Activated naive CD8-positive, alpha-beta T cell treated with anti-CD3 and anti-CD28 coated beads for 36 hours (primary cell): ENCODE measurements around the gene VSX2. TPM values are rescaled to one million over a fixed set of nuclear protein-coding genes. Genes with fewer than 3 reads are reported as not detected.

Experiments used
- DNase-seq: peaks from one replicate; pipeline ENCODE4 v3.0.0; 2021
- H3K27ac Mint-ChIP-seq: one replicate; pipeline ENCODE4 v1.8.0; 2022; ENCODE audit warnings: mild to moderate bottlenecking, moderate library complexity, mixed read lengths
- H3K27me3 Mint-ChIP-seq: one replicate; pipeline ENCODE4 v1.8.0; 2022; ENCODE audit warnings: mild to moderate bottlenecking, mixed read lengths
- H3K36me3 Mint-ChIP-seq: one replicate; pipeline ENCODE4 v1.8.0; 2021; ENCODE audit warnings: mild to moderate bottlenecking, mixed read lengths
- H3K4me1 Mint-ChIP-seq: one replicate; pipeline ENCODE4 v1.8.0; 2021; ENCODE audit warnings: mixed read lengths
- H3K4me3 Mint-ChIP-seq: one replicate; pipeline ENCODE4 v1.8.0; 2022; ENCODE audit warnings: mild to moderate bottlenecking, moderate library complexity, mixed read lengths
- H3K9me3 Mint-ChIP-seq: one replicate; pipeline ENCODE4 v1.8.0; 2022; ENCODE audit warnings: mixed read lengths
- total RNA-seq, 2 experiments: library from RNA; stranded (reverse); gene quantifications; one replicate each; pipeline ENCODE4 v1.2.3, GENCODE V29; 2021

Gene VSX2
- not detected for total RNA-seq

DNA sequence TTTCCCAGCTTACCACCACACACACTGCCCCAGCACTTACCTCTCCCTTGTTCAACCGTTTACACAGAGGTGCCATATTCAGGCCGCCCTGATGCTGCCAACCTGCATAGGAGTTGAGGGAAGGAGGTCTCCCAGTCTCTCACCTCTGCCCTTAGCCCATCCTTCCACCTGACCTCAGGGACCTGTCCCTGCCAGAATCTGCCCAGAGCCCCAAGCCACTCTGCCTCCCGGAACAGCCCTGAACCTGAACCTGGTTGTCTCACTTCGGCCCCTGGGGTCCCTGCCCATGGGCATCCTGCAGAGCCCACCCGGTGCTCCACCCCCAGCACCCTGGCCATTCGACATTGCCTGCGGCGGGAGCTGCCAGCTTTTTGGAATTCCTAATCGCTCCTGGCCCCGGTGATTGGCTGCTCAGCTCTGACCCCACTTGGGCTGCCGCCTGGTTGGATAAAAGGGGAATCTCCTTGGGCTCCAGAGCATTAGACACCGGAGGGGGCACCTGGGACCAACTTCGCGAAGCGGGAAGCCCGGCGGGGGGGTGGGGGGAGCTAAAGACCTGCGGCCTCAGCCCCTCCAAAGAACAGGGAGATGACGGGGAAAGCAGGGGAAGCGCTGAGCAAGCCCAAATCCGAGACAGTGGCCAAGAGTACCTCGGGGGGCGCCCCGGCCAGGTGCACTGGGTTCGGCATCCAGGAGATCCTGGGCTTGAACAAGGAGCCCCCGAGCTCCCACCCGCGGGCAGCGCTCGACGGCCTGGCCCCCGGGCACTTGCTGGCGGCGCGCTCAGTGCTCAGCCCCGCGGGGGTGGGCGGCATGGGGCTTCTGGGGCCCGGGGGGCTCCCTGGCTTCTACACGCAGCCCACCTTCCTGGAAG is at the start of gene VSX2:
Gene VSX2 (plus strand): TSS at position 476 of the 874 bp plus-strand sequence. CDS start 113 bp downstream, at position 589.
- Mint-ChIP-seq H3K36me3 (no peaks in the 10 kb centered on the region), H3K9me3 (no peaks in the 10 kb centered on the region), H3K27ac (no peak within 1 kb of the TSS), H3K4me1 (peaks cover 9% of the 10 kb centered on the region), H3K27me3 (peaks cover 77% of the 10 kb centered on the region), H3K4me3 (peak within 1 kb of the TSS; percentile 26)
- DNase-seq: no peak

DNA sequence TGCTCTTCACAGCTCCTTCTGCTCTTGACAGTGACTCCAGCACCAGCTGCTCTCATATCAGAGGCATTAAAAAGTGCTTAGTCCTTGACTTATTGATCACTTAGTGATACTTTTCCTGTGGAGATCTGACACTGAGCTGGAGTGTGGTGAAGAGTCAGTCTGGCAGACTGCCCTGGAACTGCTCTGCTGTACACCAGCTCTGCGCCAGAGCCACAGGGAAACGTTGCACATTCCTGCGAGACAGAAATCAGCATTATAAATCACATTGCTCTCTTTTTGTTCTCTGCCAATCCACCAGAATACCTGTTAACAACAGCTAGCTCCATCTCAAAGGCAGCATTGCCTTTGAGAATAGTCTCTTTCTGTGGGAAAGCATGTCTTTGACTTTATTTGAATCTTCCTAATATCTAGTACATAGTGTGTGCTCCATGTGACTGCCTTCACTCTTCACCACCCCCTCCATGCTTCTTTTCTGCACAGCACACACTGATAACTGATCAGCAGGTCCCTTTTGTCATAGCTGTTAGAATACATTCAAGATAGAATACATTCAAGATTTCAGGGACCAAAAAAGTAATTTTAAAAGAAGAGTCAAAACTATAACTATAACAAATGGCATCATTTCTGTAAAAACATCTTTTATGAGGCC is 48.2 kb upstream of the VSX2 start:
- Mint-ChIP-seq H3K4me3 (no peak overlapping the region), H3K9me3 (no peaks in the 10 kb centered on the region), H3K36me3 (peaks cover 2% of the 10 kb centered on the region), H3K27ac (no peak overlapping the region), H3K27me3 (no peaks in the 10 kb centered on the region), H3K4me1 (no peaks in the 10 kb centered on the region)
- no peak for DNase-seq

DNA sequence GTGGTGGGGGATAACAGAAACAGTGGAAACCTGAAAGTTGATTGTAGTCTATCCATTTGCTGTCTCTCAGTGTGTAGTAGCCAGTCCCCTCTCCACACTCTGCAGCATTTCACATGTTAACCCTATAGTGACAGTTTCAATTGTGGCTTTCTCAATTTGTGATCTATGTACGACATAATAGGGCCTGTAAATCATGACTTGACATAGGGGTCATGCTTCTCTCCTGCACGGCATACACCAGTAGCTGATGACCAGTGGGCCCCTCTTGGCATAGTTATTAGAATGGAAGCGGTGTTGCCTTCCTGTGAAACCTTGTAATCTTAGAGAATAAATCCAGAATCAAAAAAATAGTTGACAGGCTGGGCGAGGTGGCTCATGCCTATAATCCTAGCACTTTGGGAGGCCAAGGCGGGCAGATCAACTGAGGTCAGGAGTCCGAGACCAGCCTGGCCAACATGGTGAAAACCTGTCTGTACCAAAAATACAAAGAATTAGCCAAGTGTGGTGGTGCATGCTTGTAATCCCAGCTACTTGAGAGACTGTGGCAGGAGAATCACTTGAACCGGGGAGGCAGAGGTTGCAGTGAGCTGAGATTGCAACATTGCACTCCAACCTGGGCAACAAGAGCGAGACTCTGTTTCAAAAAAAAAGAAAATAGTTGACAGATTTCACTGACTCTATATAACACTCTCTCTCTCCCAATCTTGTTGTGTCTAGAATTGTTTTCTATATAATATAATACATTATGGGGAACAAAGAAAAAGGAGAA is 44.6 kb upstream of the VSX2 start:
- H3K9me3 Mint-ChIP-seq: no peaks in the 10 kb centered on the region
- H3K4me1 Mint-ChIP-seq: peaks cover 4% of the 10 kb centered on the region
- H3K4me3 Mint-ChIP-seq: no peak overlapping the region
- H3K27ac Mint-ChIP-seq: no peak overlapping the region
- DNase-seq: no peak
- H3K27me3 Mint-ChIP-seq: no peaks in the 10 kb centered on the region
- H3K36me3 Mint-ChIP-seq: peaks cover 5% of the 10 kb centered on the region

DNA sequence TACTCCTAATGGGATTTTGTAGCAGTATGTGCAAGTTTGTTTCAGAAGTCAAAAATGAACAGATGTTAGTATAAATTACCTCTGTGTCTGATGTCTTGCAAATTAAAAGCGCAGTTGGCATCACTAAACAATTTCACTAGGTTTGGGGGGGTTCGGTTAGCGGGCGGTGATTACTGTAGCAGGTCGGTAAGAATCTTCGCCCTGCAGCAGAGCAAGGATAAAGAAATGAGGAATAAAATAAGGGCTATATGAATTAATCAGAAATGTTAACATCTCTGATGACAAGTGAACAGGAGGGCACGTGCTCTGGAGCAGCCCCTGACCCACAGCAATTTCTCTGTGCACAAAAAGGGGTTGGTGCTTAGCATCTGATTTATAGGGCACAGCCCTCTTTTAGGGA is 43.6 kb upstream of the VSX2 start:
- no peaks in the 10 kb centered on the region for H3K27me3 Mint-ChIP-seq
- no peak for DNase-seq
- H3K4me3 Mint-ChIP-seq: no peak overlapping the region
- H3K36me3 Mint-ChIP-seq: peaks cover 5% of the 10 kb centered on the region
- H3K4me1 Mint-ChIP-seq: peaks cover 4% of the 10 kb centered on the region
- no peaks in the 10 kb centered on the region for H3K9me3 Mint-ChIP-seq
- no peak overlapping the region for H3K27ac Mint-ChIP-seq

DNA sequence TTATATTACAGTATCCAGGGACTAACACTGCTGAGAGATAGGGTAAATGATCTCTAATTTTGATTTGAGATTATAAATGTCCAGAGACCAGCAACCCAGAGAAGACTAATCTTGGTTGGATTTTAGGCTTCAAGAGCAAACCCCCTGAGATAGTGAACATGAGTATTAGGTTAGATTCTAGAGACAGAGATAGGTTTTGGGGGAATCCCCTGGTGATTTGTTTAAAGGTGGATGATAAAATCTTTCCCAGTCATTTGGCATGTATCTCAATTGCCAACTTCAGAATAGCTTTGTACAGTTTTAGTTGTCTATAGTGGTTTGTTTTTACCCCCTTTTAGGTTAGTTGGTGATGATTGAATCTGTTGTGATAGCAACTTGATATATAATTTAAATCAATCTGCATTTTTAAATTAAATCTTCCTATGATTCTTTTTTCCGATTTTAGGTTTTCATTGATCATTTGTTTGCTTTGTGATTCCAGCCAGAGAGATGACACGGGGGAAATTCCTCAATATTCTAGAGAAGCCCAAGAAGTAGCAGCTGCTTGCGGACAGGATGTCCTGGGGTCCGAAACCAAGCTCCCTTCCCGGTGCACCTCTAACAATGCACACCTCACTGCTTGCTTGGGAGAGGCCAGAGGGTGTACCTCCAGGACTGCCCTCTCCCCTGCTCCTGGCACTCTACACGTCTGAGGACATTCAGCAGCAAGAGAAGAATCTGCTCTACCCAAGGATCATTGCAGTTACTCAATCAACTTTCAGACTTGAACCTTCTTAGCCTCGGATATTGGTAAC is 40.6 kb upstream of the VSX2 start:
- no peaks in the 10 kb centered on the region for H3K27me3 Mint-ChIP-seq
- peaks cover 4% of the 10 kb centered on the region for H3K4me1 Mint-ChIP-seq
- H3K27ac Mint-ChIP-seq: no peak overlapping the region

DNA sequence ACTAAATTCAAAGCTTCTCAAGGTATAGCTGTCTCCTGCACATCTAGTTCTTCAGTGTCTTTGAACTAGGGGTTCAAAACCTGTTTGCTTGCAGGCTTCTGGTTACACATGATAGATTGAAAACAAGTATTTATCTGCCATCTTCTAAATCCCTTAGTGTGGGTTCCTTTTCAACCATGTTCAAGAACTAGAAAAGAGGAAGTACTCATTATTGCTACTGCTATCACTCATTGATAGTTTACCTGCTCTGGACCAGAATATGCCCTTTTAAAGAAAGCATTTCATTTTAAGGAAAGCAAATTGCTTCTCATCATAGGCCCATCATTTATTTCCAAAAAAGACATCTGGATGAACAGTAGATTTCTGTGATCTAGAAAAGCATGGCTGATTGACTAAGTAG is 37.1 kb upstream of the VSX2 start:
- H3K4me3 Mint-ChIP-seq: no peak overlapping the region
- no peak for DNase-seq
- no peak overlapping the region for H3K27ac Mint-ChIP-seq
- no peaks in the 10 kb centered on the region for H3K9me3 Mint-ChIP-seq
- peaks cover 3% of the 10 kb centered on the region for H3K36me3 Mint-ChIP-seq
- H3K27me3 Mint-ChIP-seq: no peaks in the 10 kb centered on the region
- H3K4me1 Mint-ChIP-seq: peaks cover 4% of the 10 kb centered on the region

More for the DNA sequence above, 40.6 kb upstream of the VSX2 start:
- DNase-seq: no peak
- no peaks in the 10 kb centered on the region for H3K9me3 Mint-ChIP-seq
- H3K4me3 Mint-ChIP-seq: no peak overlapping the region
- H3K36me3 Mint-ChIP-seq: peaks cover 3% of the 10 kb centered on the region

DNA sequence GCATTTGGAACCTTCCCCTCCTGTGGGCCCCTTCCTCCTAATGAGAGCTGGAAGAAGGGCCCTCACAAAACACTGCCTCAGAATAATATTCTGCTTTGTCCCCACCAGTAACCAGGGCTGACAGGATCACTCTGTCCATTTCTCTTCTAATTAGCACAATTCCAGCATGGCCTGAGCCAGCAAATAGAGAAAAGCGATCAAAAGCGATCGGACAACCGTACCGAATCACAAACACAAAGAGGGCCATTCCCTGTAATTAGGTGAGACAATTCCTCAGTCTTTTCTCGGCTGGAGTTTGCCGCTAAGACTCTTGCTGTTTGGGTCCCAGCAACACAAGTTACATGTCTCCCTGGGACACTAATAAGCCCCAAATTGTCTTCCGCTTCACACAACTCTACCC is 35.6 kb upstream of the VSX2 start:
- Mint-ChIP-seq H3K27me3 (no peaks in the 10 kb centered on the region), H3K27ac (no peak overlapping the region), H3K4me1 (no peaks in the 10 kb centered on the region), H3K9me3 (no peaks in the 10 kb centered on the region), H3K4me3 (no peak overlapping the region), H3K36me3 (peaks cover 3% of the 10 kb centered on the region)
- no peak for DNase-seq

DNA sequence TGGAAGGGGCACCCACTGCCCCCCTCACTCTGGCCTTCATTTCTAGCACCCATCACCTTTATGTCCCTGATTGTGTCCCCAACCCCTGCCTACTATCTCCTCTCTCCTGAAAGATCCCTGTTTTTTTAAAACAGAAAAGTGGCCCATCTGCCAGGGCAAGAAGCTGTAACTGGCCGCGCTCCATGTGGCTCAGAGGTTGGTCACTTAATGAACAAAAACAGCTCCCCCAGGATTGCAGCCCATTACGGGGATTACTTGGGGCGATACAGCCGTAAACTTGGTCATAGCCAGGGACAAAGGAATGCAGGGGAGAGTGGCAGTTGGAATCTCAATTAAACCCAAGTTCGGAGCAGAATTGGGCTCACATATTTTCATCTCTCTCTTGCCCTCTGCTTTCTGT is 34.8 kb upstream of the VSX2 start:
- Mint-ChIP-seq H3K27me3 (no peaks in the 10 kb centered on the region), H3K36me3 (no peaks in the 10 kb centered on the region), H3K4me1 (no peaks in the 10 kb centered on the region), H3K4me3 (no peak overlapping the region), H3K9me3 (no peaks in the 10 kb centered on the region), H3K27ac (no peak overlapping the region)
- DNase-seq: no peak

DNA sequence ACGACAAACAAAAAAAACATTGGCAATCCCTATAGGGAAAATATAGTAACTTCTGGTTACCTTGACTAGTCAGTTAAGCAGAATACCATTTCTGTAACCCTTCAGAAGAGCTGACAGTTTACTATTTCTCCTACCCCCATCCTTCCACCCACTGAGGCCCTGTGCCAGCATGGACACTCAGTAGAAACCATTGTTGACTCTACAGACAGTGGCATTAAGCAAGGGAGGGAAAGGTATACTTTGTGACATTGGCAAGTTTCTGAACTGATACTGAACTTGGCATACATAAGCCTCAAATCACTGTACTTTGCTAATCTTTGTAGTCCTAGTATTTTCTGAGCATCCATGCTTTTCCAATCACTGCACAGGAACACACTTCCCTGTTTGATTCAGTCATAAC is 33.4 kb upstream of the VSX2 start:
- Mint-ChIP-seq H3K36me3 (no peaks in the 10 kb centered on the region), H3K4me1 (no peaks in the 10 kb centered on the region), H3K27ac (no peak overlapping the region), H3K27me3 (no peaks in the 10 kb centered on the region), H3K4me3 (no peak overlapping the region), H3K9me3 (no peaks in the 10 kb centered on the region)
- no peak for DNase-seq

DNA sequence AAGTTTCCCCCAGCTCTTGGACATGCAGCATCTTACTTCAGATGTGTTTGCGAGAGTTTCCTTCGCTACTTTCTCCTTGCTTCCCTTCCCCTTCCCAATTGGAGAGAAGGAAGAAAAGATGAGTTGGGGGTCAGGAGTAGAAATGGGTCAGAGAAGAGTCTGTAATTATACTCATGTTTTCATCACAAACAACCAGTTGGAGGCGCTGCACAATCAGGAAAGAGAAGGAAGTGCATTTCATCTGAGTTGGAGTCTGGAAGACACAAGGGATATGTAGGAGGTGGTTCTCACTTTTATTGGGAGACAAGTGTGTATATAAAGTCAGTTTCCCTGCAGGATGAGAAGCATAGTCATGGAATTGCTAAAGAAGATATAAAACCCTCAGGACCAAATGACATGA is 31.3 kb upstream of the VSX2 start:
- Mint-ChIP-seq H3K4me1 (no peaks in the 10 kb centered on the region), H3K9me3 (no peaks in the 10 kb centered on the region), H3K27me3 (no peaks in the 10 kb centered on the region), H3K27ac (no peak overlapping the region), H3K36me3 (no peaks in the 10 kb centered on the region), H3K4me3 (no peak overlapping the region)
- no peak for DNase-seq

DNA sequence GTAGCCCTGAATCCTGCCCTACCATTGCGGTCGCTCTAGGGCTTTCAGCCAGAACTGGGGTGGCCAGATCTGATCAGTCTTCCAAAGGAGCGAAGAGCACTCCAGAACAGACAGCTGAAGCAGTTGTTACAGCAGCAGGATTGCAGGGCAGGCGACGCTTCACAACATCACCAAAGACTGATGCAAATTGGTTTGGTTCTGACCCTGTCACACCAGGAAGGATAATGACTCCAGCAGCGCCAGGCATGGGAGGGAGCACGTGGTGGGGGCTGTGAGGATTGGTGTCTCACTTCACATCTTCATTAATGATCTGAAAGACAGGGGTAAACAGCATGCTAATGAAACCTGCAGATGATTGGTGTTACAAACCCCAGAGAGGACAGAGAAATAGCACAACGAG is 30.6 kb upstream of the VSX2 start:
- no peaks in the 10 kb centered on the region for H3K36me3 Mint-ChIP-seq

DNA sequence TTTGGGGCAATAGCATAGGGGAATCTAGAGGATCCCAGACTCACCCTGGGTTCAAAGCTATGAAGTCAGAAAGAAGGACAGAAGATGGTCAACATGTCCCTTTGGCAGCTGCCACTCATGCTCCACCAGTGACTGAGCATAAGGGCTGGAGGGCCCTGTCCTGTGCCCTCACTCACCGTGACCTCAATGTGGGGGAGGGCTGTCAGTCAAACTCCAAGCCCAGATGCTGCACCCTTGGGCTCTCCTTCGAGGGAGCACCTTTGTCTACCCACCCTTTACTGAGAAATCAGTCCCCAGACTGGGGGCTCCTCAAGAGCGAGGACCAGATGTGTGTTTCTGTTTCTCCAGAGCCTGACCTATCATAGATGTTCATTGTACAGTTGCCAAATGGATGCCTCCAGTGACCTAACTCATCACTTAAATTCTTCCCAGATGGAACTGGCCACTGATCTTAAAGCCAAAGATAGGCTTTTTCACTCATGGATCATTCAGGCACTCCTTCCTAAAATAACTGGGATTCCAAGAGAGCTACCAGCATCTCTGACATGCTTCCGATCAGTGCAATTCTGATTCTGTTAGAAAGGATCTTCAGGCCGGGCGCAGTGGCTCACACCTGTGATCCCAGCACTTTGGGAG is 27.2 kb upstream of the VSX2 start:
- Mint-ChIP-seq H3K27me3 (peaks cover 4% of the 10 kb centered on the region), H3K4me1 (no peaks in the 10 kb centered on the region), H3K27ac (no peak overlapping the region), H3K36me3 (no peaks in the 10 kb centered on the region), H3K4me3 (no peak overlapping the region), H3K9me3 (no peaks in the 10 kb centered on the region)
- no peak for DNase-seq

More for the DNA sequence above, 30.6 kb upstream of the VSX2 start:
- H3K9me3 Mint-ChIP-seq: no peaks in the 10 kb centered on the region
- no peak overlapping the region for H3K27ac Mint-ChIP-seq
- H3K4me3 Mint-ChIP-seq: no peak overlapping the region
- H3K4me1 Mint-ChIP-seq: no peaks in the 10 kb centered on the region
- H3K27me3 Mint-ChIP-seq: no peaks in the 10 kb centered on the region
- no peak for DNase-seq

DNA sequence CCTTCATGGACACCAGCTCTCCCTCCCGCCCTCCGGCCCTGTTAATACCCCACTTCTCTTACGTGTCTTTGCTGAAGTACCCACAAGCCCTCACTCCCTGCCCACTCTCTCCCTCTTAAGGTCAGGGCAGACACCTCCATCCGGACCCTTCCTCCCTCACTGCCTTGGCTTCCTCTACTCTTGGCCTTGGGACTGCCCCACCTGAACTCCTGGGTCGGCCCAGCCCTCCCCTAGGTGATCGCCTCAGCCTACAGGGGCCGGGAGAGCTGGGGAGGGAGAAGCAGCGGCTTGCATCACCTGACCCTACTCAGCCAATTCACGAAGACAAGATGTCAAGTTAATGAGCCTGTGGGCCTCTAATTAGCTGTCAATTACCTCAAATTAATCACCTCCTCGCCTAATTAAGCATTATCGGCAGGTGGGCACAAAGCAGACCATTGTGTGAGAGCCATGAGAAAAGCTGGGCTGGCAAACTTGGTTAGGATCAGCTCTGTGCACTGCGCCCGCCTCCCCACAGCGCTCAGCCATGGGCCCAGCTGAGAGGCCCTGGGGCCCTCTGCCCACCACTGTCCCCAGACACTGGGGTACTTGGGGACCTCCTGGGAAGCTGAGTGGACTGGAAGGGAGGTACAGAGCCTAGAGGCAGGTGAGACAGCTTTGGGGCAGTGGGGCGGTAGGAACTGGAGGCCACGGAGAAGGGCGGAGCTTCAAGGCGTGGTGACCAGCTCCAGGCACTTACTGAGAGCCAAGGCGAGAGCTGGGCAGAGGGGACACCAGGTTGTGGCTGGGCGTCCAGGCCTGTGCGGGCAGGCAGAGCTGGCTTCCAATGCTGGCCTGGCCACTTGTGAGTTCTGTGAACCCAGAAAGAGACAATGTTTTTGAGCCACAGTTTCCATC is 25.1 kb upstream of the VSX2 start:
- peaks cover 3% of the 10 kb centered on the region for H3K4me1 Mint-ChIP-seq
- peaks cover 15% of the 10 kb centered on the region for H3K27me3 Mint-ChIP-seq
- no peak for DNase-seq

More for the DNA sequence above, 25.1 kb upstream of the VSX2 start:
- Mint-ChIP-seq H3K27ac (no peak overlapping the region), H3K36me3 (no peaks in the 10 kb centered on the region), H3K9me3 (no peaks in the 10 kb centered on the region), H3K4me3 (no peak overlapping the region)
